Common myeloid progenitor, CD34-positive (primary cell): ENCODE measurements around the gene KCNT2.

Experiments used
- CTCF ChIA-PET: fragments of 350-600 bp; sonication (Branson Sonifier 250); formaldehyde crosslinking; loops from one replicate; lab custom pipeline; 2021; ENCODE audit warnings: antibody characterized with exemption; lab: Charles Lee
- POLR2A ChIA-PET: fragments of 350-600 bp; sonication (Branson Sonifier 250); formaldehyde crosslinking; loops from one replicate; lab custom pipeline; 2021; ENCODE audit warnings: antibody characterized with exemption; lab: Charles Lee
- DNase-seq, 3 donors: peaks; one replicate each; pipeline versions ENCODE4 v3.0.0 to v3.0.0-alpha.2; 2013
- H3K27ac ChIP-seq, 2 experiments: 1 replicate in 1 of 2; 2 replicates in 1 of 2; pipeline ENCODE4 v1.7.0; 2013; ENCODE audit warnings: inconsistent platforms in 2 of 2, low read length in 2 of 2, mild to moderate bottlenecking in 2 of 2, low read depth in 1 of 2, moderate library complexity in 1 of 2; ENCODE audit not compliant: severe bottlenecking in 2 of 2, insufficient read depth in 1 of 2, poor library complexity in 1 of 2
- H3K27me3 ChIP-seq, 5 experiments: replicated peaks in 2 of 5; 1 replicate in 3 of 5; 2 replicates in 2 of 5; pipeline versions ENCODE4 v1.6.1 to v1.7.0; 2013; ENCODE audit warnings: low read length in 4 of 5, mild to moderate bottlenecking in 2 of 5, moderate library complexity in 2 of 5, inconsistent platforms in 1 of 5; ENCODE audit not compliant: insufficient read depth in 5 of 5, control insufficient read depth in 4 of 5
- H3K36me3 ChIP-seq, 4 experiments: 1 replicate in 2 of 4; 2 replicates in 2 of 4; pipeline versions ENCODE4 v1.6.1 to v1.7.0; 2013; ENCODE audit warnings: low read length in 3 of 4, control low read depth in 1 of 4, mild to moderate bottlenecking in 1 of 4; ENCODE audit not compliant: control insufficient read depth in 4 of 4, insufficient read depth in 4 of 4
- H3K4me1 ChIP-seq, 4 experiments: 1 replicate in 3 of 4; 2 replicates in 1 of 4; pipeline versions ENCODE4 v1.6.1 to v1.7.1; 2013; ENCODE audit warnings: low read length in 3 of 4, mild to moderate bottlenecking in 3 of 4, control low read depth in 1 of 4, inconsistent platforms in 1 of 4, moderate library complexity in 1 of 4; ENCODE audit not compliant: control insufficient read depth in 4 of 4, insufficient read depth in 4 of 4; ENCODE audit errors: control extremely low read depth in 1 of 4
- H3K4me3 ChIP-seq, 7 experiments: 1 replicate in 4 of 7; 2 replicates in 3 of 7; pipeline versions ENCODE4 v1.5.1 to v1.7.0; 2013; ENCODE audit warnings: mild to moderate bottlenecking in 7 of 7, low read length in 6 of 7, moderate library complexity in 6 of 7, inconsistent platforms in 2 of 7, low read depth in 2 of 7, control low read depth in 1 of 7; ENCODE audit not compliant: insufficient read depth in 4 of 7, control insufficient read depth in 1 of 7; ENCODE audit errors: extremely low read depth in 1 of 7
- H3K9me3 ChIP-seq, 5 experiments: 1 replicate in 4 of 5; 2 replicates in 1 of 5; pipeline versions ENCODE4 v1.6.1 to v1.7.1; 2013; ENCODE audit warnings: low read length in 4 of 5, mild to moderate bottlenecking in 2 of 5, inconsistent platforms in 1 of 5, low read depth in 1 of 5, moderate library complexity in 1 of 5; ENCODE audit not compliant: control insufficient read depth in 4 of 5, insufficient read depth in 2 of 5; ENCODE audit errors: control extremely low read depth in 1 of 5
- WGBS: methylation state at CpG from one replicate; pipeline ENCODE4 v1.1.5; 2013; ENCODE audit not compliant: insufficient coverage; 5-methylcytosine and 5-hydroxymethylcytosine counted together

KCNT2 gene

GRCh38 chr1:196407358-196408051 is 200.7 kb downstream of the KCNT2 start:
- H3K27ac ChIP-seq = no peak overlapping the region
- H3K9me3 ChIP-seq = no peaks in the 10 kb centered on the region
- no peak for DNase-seq
- no peaks in the 10 kb centered on the region for H3K36me3 ChIP-seq
- H3K27me3 ChIP-seq = no peaks in the 10 kb centered on the region
- 92% methylated on average over 1 of the region's 2 CpGs for WGBS
- ChIA-PET CTCF (no interaction called here), POLR2A (no interaction called here)
- H3K4me1 ChIP-seq = no peaks in the 10 kb centered on the region
- no peak overlapping the region for H3K4me3 ChIP-seq

GRCh38 chr1:196405839-196406238 is 202.4 kb downstream of the KCNT2 start:
- Histone ChIP-seq H3K4me1 (peaks cover 0 to 4% (median 2%) of the 10 kb centered on the region in 4 experiments), H3K27ac (no peak overlapping the region), H3K4me3 (no peak overlapping the region), H3K9me3 (no peaks in the 10 kb centered on the region), H3K36me3 (no peaks in the 10 kb centered on the region), H3K27me3 (no peaks in the 10 kb centered on the region)
- CTCF ChIA-PET = no interaction called here
- no peak for DNase-seq
- POLR2A ChIA-PET = no interaction called here
- WGBS = no CpG with 5 or more reads among the region's 2 CpGs

- 99% methylated on average over 6 of the region's 7 CpGs for WGBS
- Histone ChIP-seq H3K36me3 (no peaks in the 10 kb centered on the region), H3K4me3 (no peak overlapping the region), H3K9me3 (no peaks in the 10 kb centered on the region), H3K4me1 (peaks cover 0 to 7% (median 4%) of the 10 kb centered on the region in 4 experiments), H3K27me3 (no peaks in the 10 kb centered on the region), H3K27ac (no peak overlapping the region)
- ChIA-PET CTCF (no interaction called here), POLR2A (interaction anchor here (0.7 kb wide), 1 partner anchor 139 kb away, joined by 5 read pairs; no protein-coding TSS in a partner anchor)
- DNase-seq = no peak
These were observed 204.2 kb downstream of the KCNT2 start for GRCh38 chr1:196403803-196404690.

GRCh38 chr1:196401891-196402290 is 206.3 kb downstream of the KCNT2 start:
- Histone ChIP-seq H3K9me3 (no peaks in the 10 kb centered on the region), H3K4me3 (no peak overlapping the region), H3K4me1 (peaks cover 0 to 7% (median 4%) of the 10 kb centered on the region in 4 experiments), H3K27ac (no peak overlapping the region), H3K36me3 (no peaks in the 10 kb centered on the region), H3K27me3 (no peaks in the 10 kb centered on the region)
- DNase-seq = no peak
- POLR2A ChIA-PET = no interaction called here
- CTCF ChIA-PET = no interaction called here

DNA sequence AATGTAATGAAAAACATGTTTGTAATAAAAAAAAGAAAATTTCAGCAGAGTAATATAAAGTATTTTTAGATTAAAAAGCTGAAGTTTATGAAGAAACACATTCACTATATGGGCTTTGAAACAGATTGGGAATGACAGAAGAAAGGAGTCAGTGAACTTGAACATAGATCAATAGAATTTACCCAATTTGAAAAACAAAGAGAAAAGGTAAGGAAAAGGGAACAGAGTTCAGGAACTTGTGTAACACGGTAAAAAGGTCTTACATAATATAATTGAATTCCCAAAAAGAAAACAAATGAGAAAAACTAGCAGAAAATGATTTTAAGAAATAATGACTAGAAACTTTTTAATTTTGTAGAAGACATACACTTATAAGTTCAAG is 206.8 kb downstream of the KCNT2 start:
- no peaks in the 10 kb centered on the region for H3K9me3 ChIP-seq
- H3K4me1 ChIP-seq = peaks cover 0 to 7% (median 4%) of the 10 kb centered on the region in 4 experiments
- DNase-seq = no peak
- H3K36me3 ChIP-seq = no peaks in the 10 kb centered on the region
- ChIA-PET POLR2A (no interaction called here), CTCF (no interaction called here)
- WGBS = no CpG with 5 or more reads among the region's 1 CpG
- H3K4me3 ChIP-seq = no peak overlapping the region
- H3K27ac ChIP-seq = no peak overlapping the region
- H3K27me3 ChIP-seq = no peaks in the 10 kb centered on the region

GRCh38 chr1:196400478-196401451 is 207.5 kb downstream of the KCNT2 start:
- WGBS = 22% methylated on average over 1 of the region's 7 CpGs
- Histone ChIP-seq H3K27me3 (no peaks in the 10 kb centered on the region), H3K27ac (no peak overlapping the region), H3K4me1 (peaks cover 0 to 7% (median 4%) of the 10 kb centered on the region in 4 experiments), H3K9me3 (no peaks in the 10 kb centered on the region), H3K4me3 (no peak overlapping the region), H3K36me3 (no peaks in the 10 kb centered on the region)
- peak in 2 of 3 donors; percentile 11 to 17 for DNase-seq
- ChIA-PET CTCF (no interaction called here), POLR2A (no interaction called here)
